ENCODE data around the gene PGR. TPM values are rescaled to one million over a fixed set of nuclear protein-coding genes. Genes with fewer than 3 reads are reported as not detected.

PGR gene
- not detected in 5 replicates for total RNA-seq (2022; extraction: Qiagen RNA extraction)

GRCh38 chr11:101129203-101129943, at the start of gene PGR:
Gene PGR (minus strand): TSS chr11:101129813. CDS start chr11:101129070, 743 bp downstream.

